HuH-7 (cell line): ENCODE measurements around the gene HMG20B.

Source experiments
- DNase-seq: peaks from one replicate; pipeline ENCODE4 v3.0.0; 2011; ENCODE audit warnings: low spot score

Gene HMG20B

GRCh38 chr19:3607303-3608078 is 34.7 kb downstream of the HMG20B start:
- no peak for DNase-seq

- DNase-seq = no peak
Measured at GRCh38 chr19:3608079-3608641, 35.4 kb downstream of the HMG20B start.

GRCh38 chr19:3608750-3609322 is 36.1 kb downstream of the HMG20B start:
- DNase-seq = no peak

- DNase-seq = no peak
Measured at GRCh38 chr19:3609779-3610719, 37.3 kb downstream of the HMG20B start.

GRCh38 chr19:3610745-3611717 is 38.3 kb downstream of the HMG20B start:
- DNase-seq = no peak

GRCh38 chr19:3611841-3612240 is 39.1 kb downstream of the HMG20B start:
- no peak for DNase-seq

GRCh38 chr19:3612330-3612729 is 39.6 kb downstream of the HMG20B start:
- DNase-seq = no peak

GRCh38 chr19:3612901-3613741 is 40.4 kb downstream of the HMG20B start:
- no peak for DNase-seq

- DNase-seq = no peak
Measured at GRCh38 chr19:3613818-3614661, 41.3 kb downstream of the HMG20B start.

GRCh38 chr19:3614858-3615505 is 42.2 kb downstream of the HMG20B start:
- DNase-seq = no peak

- no peak for DNase-seq
Measured at GRCh38 chr19:3615524-3616135, 42.9 kb downstream of the HMG20B start.

- DNase-seq = no peak
Measured at GRCh38 chr19:3617463-3617862, 44.7 kb downstream of the HMG20B start.

GRCh38 chr19:3618144-3618810 is 45.5 kb downstream of the HMG20B start:
- peak; percentile 71 for DNase-seq

GRCh38 chr19:3618811-3619630 is 46.3 kb downstream of the HMG20B start:
- no peak for DNase-seq

- no peak for DNase-seq
Measured at GRCh38 chr19:3619631-3620012, 46.9 kb downstream of the HMG20B start.

- DNase-seq = no peak
Measured at GRCh38 chr19:3620145-3620816, 47.5 kb downstream of the HMG20B start.
